Astrocyte (in vitro differentiated cells and primary cell): ENCODE results near the gene DCHS2. TPM values are rescaled to one million over a fixed set of nuclear protein-coding genes. Genes with fewer than 3 reads are reported as not detected.

Experiments used
- DNase-seq: peaks from one replicate; pipeline ENCODE4 v3.0.0-alpha.2; 2010; ENCODE audit warnings: low read depth
- FAIRE-seq: peaks from 2 replicates; lab custom pipeline; 2011; peaks lifted over from hg19 to GRCh38; lab: Jason Lieb, UNC
- H2AFZ ChIP-seq: 2 replicates; pipeline ENCODE4 v1.6.0; 2012; ENCODE audit warnings: low read depth, low read length, inconsistent platforms
- H3K27ac ChIP-seq: 2 replicates; pipeline ENCODE4 v1.5.1; 2011; ENCODE audit warnings: low read depth, low read length, inconsistent platforms
- H3K27me3 ChIP-seq: 2 replicates; pipeline ENCODE4 v1.6.0; 2011; ENCODE audit warnings: low read length, inconsistent platforms; ENCODE audit not compliant: insufficient read depth
- H3K36me3 ChIP-seq: 2 replicates; pipeline ENCODE4 v1.5.1; 2011; ENCODE audit warnings: low read length, inconsistent platforms; ENCODE audit not compliant: insufficient read depth
- H3K4me1 ChIP-seq: 2 replicates; pipeline ENCODE4 v1.5.1; 2011; ENCODE audit warnings: low read length, inconsistent platforms; ENCODE audit not compliant: insufficient read depth
- H3K4me2 ChIP-seq: 2 replicates; pipeline ENCODE4 v1.6.0; 2012; ENCODE audit warnings: low read length, inconsistent platforms
- H3K4me3 ChIP-seq: 2 replicates; pipeline ENCODE4 v1.5.1; 2011; ENCODE audit warnings: low read depth, mild to moderate bottlenecking, low read length, inconsistent platforms; ENCODE audit not compliant: insufficient read depth
- H3K79me2 ChIP-seq: 2 replicates; pipeline ENCODE4 v1.6.0; 2012; ENCODE audit warnings: mild to moderate bottlenecking, low read length, inconsistent platforms; ENCODE audit not compliant: insufficient read depth
- H3K9ac ChIP-seq: 2 replicates; pipeline ENCODE4 v1.6.0; 2012; ENCODE audit warnings: mild to moderate bottlenecking, low read length, inconsistent platforms
- H3K9me3 ChIP-seq: 2 replicates; pipeline ENCODE4 v1.5.1; 2012; ENCODE audit warnings: low read depth, mild to moderate bottlenecking, low read length, inconsistent platforms; ENCODE audit not compliant: insufficient read depth
- H4K20me1 ChIP-seq: 2 replicates; pipeline ENCODE4 v1.6.0; 2012; ENCODE audit warnings: low read length, inconsistent platforms; ENCODE audit not compliant: insufficient read depth
- H3K27ac Mint-ChIP-seq: one replicate; pipeline ENCODE4 v1.8.0; 2021; ENCODE audit warnings: mild to moderate bottlenecking, mixed read lengths; ENCODE audit not compliant: unreplicated experiment
- H3K27me3 Mint-ChIP-seq: one replicate; pipeline ENCODE4 v1.8.0; 2021; ENCODE audit warnings: low read depth, mixed read lengths; ENCODE audit not compliant: unreplicated experiment
- H3K36me3 Mint-ChIP-seq: one replicate; pipeline ENCODE4 v1.8.0; 2021; ENCODE audit warnings: low read depth, mixed read lengths; ENCODE audit not compliant: unreplicated experiment
- H3K4me1 Mint-ChIP-seq: one replicate; pipeline ENCODE4 v1.8.0; 2021; ENCODE audit warnings: low read depth, mixed read lengths; ENCODE audit not compliant: unreplicated experiment
- H3K4me3 Mint-ChIP-seq: one replicate; pipeline ENCODE4 v1.8.0; 2021; ENCODE audit warnings: mild to moderate bottlenecking, moderate library complexity, mixed read lengths; ENCODE audit not compliant: unreplicated experiment
- H3K9me3 Mint-ChIP-seq: one replicate; pipeline ENCODE4 v1.8.0; 2021; ENCODE audit warnings: mild to moderate bottlenecking, mixed read lengths; ENCODE audit not compliant: unreplicated experiment
- EZH2 ChIP-seq: IDR thresholded peaks from 2 replicates; pipeline ENCODE4 v1.6.1; 2012; ENCODE audit warnings: mild to moderate bottlenecking, low read length, inconsistent platforms; ENCODE audit not compliant: insufficient read depth
- total RNA-seq: library from RNA; stranded (reverse); gene quantifications from 2 replicates; pipeline ENCODE4 v1.2.1, GENCODE V29; 2021
- TF ChIP-seq, protein P1 (sequence below): IDR thresholded peaks from 2 replicates; pipeline ENCODE4 v1.5.1; 2011; ENCODE audit warnings: low read depth, mild to moderate bottlenecking, inconsistent platforms, low read length, moderate library complexity; ENCODE audit not compliant: insufficient read depth

Gene DCHS2
- total RNA-seq, 1 donor from 2014 or later, result 0.25 TPM

DNA sequence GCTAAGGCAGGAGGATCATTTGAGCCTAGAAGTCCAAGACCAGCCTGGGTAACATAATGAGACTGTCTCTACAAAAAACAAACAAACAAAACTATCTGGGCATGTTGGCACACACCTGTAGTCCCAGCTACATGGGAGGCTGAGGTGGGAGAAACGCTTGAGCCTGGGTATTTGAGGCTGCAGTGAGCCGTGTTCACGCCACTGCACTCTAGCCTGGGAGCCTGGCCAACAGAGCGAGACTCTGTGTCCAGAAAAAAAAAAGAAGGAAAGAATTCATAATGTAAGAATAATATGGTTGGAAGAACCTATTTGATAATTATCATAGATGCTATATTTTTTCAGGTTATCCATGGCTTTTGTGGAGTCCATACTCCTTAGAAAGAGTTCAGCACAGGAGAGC, 26.0 kb upstream of the DCHS2 start:
- FAIRE-seq, result no peak
- H3K9me3 Mint-ChIP-seq, result peaks cover 4% of the 10 kb centered on the region
- H3K27me3 Mint-ChIP-seq, result peaks cover 7% of the 10 kb centered on the region

DNA sequence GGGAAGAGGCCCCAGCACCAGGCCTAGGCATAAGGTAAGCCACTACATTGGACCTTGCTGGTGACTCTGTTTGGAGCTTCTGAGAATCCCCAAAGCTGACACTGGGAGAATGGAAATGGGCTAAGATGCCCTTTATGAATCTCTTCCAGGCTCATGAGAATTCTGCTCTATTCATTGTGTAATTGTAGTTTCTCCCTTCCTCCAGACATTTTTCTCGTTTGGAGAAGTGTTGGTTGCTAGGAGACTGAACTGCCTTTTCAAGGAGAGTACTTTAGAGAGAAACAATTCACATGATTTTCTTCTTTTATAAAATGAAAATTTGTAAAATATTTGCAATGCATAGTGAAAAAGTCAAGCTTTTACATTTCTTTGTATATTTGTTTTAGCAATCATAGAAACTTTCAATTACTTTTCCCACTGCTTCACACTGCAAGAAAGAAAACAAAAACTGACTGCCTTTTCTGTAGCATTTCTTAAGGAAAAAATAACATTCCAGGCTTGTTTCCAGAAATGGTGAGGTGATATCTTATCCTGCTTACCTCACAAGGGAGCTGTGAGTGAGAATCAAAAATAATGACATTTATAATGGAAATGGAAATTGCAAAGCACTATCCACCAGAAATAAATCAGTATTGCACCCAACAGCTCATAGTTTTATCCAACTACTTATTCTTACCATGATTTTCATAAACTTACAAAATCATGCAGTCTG, 24.9 kb upstream of the DCHS2 start:
- Histone ChIP-seq H3K36me3 (no peaks in the 10 kb centered on the region), H3K9me3 (no peaks in the 10 kb centered on the region), H3K27me3 (peaks cover 3% of the 10 kb centered on the region), H3K4me2 (no peak overlapping the region), H3K9ac (no peak overlapping the region), H4K20me1 (no peaks in the 10 kb centered on the region), H2AFZ (no peak overlapping the region), H3K27ac (no peak overlapping the region), H3K79me2 (no peaks in the 10 kb centered on the region), H3K4me1 (no peaks in the 10 kb centered on the region), H3K4me3 (no peak overlapping the region)
- peaks cover 4% of the 10 kb centered on the region for H3K9me3 Mint-ChIP-seq
- no peak for FAIRE-seq
- no peak overlapping the region for H3K27ac Mint-ChIP-seq
- no peaks in the 10 kb centered on the region for H3K4me1 Mint-ChIP-seq
- no peak overlapping the region for H3K4me3 Mint-ChIP-seq
- H3K36me3 Mint-ChIP-seq, result no peaks in the 10 kb centered on the region
- H3K27me3 Mint-ChIP-seq, result peaks cover 5% of the 10 kb centered on the region
- no peak for TF ChIP-seq EZH2
- TF ChIP-seq, protein P1, sequence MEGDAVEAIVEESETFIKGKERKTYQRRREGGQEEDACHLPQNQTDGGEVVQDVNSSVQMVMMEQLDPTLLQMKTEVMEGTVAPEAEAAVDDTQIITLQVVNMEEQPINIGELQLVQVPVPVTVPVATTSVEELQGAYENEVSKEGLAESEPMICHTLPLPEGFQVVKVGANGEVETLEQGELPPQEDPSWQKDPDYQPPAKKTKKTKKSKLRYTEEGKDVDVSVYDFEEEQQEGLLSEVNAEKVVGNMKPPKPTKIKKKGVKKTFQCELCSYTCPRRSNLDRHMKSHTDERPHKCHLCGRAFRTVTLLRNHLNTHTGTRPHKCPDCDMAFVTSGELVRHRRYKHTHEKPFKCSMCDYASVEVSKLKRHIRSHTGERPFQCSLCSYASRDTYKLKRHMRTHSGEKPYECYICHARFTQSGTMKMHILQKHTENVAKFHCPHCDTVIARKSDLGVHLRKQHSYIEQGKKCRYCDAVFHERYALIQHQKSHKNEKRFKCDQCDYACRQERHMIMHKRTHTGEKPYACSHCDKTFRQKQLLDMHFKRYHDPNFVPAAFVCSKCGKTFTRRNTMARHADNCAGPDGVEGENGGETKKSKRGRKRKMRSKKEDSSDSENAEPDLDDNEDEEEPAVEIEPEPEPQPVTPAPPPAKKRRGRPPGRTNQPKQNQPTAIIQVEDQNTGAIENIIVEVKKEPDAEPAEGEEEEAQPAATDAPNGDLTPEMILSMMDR, result no peak
- no peak for DNase-seq

More for the DNA sequence above, 26.0 kb upstream of the DCHS2 start:
- H2AFZ ChIP-seq, result no peak overlapping the region
- Mint-ChIP-seq H3K36me3 (no peaks in the 10 kb centered on the region), H3K4me3 (no peak overlapping the region), H3K27ac (no peak overlapping the region), H3K4me1 (no peaks in the 10 kb centered on the region)
- no peak for DNase-seq
- no peak overlapping the region for H3K4me2 ChIP-seq
- no peaks in the 10 kb centered on the region for H4K20me1 ChIP-seq
- H3K79me2 ChIP-seq, result no peaks in the 10 kb centered on the region
- H3K9ac ChIP-seq, result no peak overlapping the region
- no peaks in the 10 kb centered on the region for H3K4me1 ChIP-seq
- no peak overlapping the region for H3K27ac ChIP-seq
- TF ChIP-seq EZH2, result no peak
- TF ChIP-seq, protein P1, result no peak
- no peak overlapping the region for H3K4me3 ChIP-seq
- H3K27me3 ChIP-seq, result peaks cover 3% of the 10 kb centered on the region
- no peaks in the 10 kb centered on the region for H3K36me3 ChIP-seq
- H3K9me3 ChIP-seq, result no peaks in the 10 kb centered on the region

DNA sequence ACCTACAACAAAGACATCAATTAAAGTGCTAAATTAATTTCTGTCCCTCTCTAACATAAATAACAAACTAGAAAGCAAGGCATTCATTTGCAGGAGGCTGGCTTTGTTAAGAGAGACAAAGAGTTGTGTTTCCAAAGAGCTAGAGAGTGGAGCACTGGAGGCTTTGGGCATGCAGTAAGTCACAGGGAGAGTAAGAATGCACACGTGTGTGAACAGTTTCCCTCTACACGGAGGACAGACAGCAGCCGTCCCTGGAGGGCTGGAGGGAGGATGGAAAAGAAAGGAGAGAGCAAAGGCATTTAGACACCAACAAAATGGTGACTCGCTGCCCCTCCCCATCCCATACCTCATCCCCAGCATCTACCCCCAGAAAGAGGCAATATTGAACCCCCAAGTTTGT, 20.4 kb upstream of the DCHS2 start:
- no peak for DNase-seq
- Histone ChIP-seq H3K4me2 (no peak overlapping the region), H3K79me2 (no peaks in the 10 kb centered on the region), H3K4me1 (no peaks in the 10 kb centered on the region), H3K36me3 (no peaks in the 10 kb centered on the region), H3K27ac (no peak overlapping the region), H3K9me3 (no peaks in the 10 kb centered on the region), H3K4me3 (no peak overlapping the region), H4K20me1 (no peaks in the 10 kb centered on the region), H3K9ac (no peak overlapping the region), H2AFZ (no peak overlapping the region), H3K27me3 (peaks cover 2% of the 10 kb centered on the region)
- Mint-ChIP-seq H3K27me3 (no peaks in the 10 kb centered on the region), H3K9me3 (peaks cover 4% of the 10 kb centered on the region), H3K27ac (no peak overlapping the region), H3K36me3 (no peaks in the 10 kb centered on the region), H3K4me1 (peaks cover 3% of the 10 kb centered on the region), H3K4me3 (no peak overlapping the region)
- FAIRE-seq, result no peak
- TF ChIP-seq EZH2, result no peak
- TF ChIP-seq, protein P1, result no peak
